Naive B cell (primary cell): ENCODE data around the gene PATJ. TPM values are rescaled to one million over a fixed set of nuclear protein-coding genes. Genes with fewer than 3 reads are reported as not detected.
A peak's percentile ranks its signal among the peaks of the same experiment; 100 is the strongest.
"Not testable (repeated sequence)": the region's sequence is repeated elsewhere in the genome, so short reads cannot be mapped to it uniquely, and the experiment has no call there.

ENCODE experiments used
- ATAC-seq, 2 donors: fragments of 150-1000 bp; cut with Tn5 transposase; 2 replicates each; pipeline ENCODE4 v1.10.0; 2021; ENCODE audit warnings: low read depth in 2 of 2, mild to moderate bottlenecking in 2 of 2, moderate library complexity in 2 of 2
- DNase-seq: peaks from one replicate; pipeline ENCODE4 v3.0.0; 2022
- H3K27ac Mint-ChIP-seq, 6 donors: one replicate each; pipeline ENCODE4 v1.8.0; 2020 to 2022; ENCODE audit warnings: mild to moderate bottlenecking in 6 of 6, mixed read lengths in 6 of 6, moderate library complexity in 5 of 6, inconsistent platforms in 2 of 6
- H3K27me3 Mint-ChIP-seq, 3 donors: one replicate each; pipeline ENCODE4 v1.8.0; 2021 to 2022; ENCODE audit warnings: mixed read lengths in 3 of 3, mild to moderate bottlenecking in 1 of 3
- H3K36me3 Mint-ChIP-seq, 2 donors: one replicate each; pipeline ENCODE4 v1.8.0; 2020 to 2022; ENCODE audit warnings: mixed read lengths in 2 of 2, inconsistent platforms in 1 of 2, mild to moderate bottlenecking in 1 of 2
- H3K4me1 Mint-ChIP-seq, 3 donors: one replicate each; pipeline ENCODE4 v1.8.0; 2020 to 2022; ENCODE audit warnings: mixed read lengths in 3 of 3, inconsistent platforms in 1 of 3, mild to moderate bottlenecking in 1 of 3, moderate library complexity in 1 of 3
- H3K4me3 Mint-ChIP-seq, 8 donors: one replicate each; pipeline ENCODE4 v1.8.0; 2020 to 2022; ENCODE audit warnings: mild to moderate bottlenecking in 8 of 8, mixed read lengths in 8 of 8, moderate library complexity in 8 of 8, inconsistent platforms in 2 of 8
- H3K9me3 Mint-ChIP-seq, 7 donors: one replicate each; pipeline ENCODE4 v1.8.0; 2020 to 2022; ENCODE audit warnings: mixed read lengths in 7 of 7, mild to moderate bottlenecking in 5 of 7, inconsistent platforms in 2 of 7, moderate library complexity in 1 of 7
- polyA plus RNA-seq, 6 donors: library from polyadenylated mRNA; unstranded; fragments of 300-500 nt; fragmentation: Illumina TruSeq; gene quantifications; one replicate each; pipeline ENCODE4 v1.2.3, GENCODE V29; 2021; ENCODE audit warnings: low read depth in 6 of 6

PATJ gene
- polyA plus RNA-seq, 6 donors from 2014 or later, result 5.5 to 18.9 (median 11.0) TPM

GRCh38 chr1:62117018-62117750, 374.9 kb downstream of the PATJ start:
- H3K4me1 Mint-ChIP-seq, result no peaks in the 10 kb centered on the region
- DNase-seq (no peak), ATAC-seq (no peak)
- peaks cover 16 to 24% of the 10 kb centered on the region in 2 donors for H3K36me3 Mint-ChIP-seq
- H3K9me3 Mint-ChIP-seq, result no peaks in the 10 kb centered on the region
- H3K4me3 Mint-ChIP-seq, result no peak overlapping the region
- peak overlapping the region in 1 of 6 donors; percentile 83 for H3K27ac Mint-ChIP-seq
- no peaks in the 10 kb centered on the region for H3K27me3 Mint-ChIP-seq

- H3K27ac Mint-ChIP-seq, result no peak overlapping the region
- no peak overlapping the region for H3K4me3 Mint-ChIP-seq
- H3K27me3 Mint-ChIP-seq, result no peaks in the 10 kb centered on the region
- H3K9me3 Mint-ChIP-seq, result no peaks in the 10 kb centered on the region
- peaks cover 7 to 11% of the 10 kb centered on the region in 2 donors for H3K36me3 Mint-ChIP-seq
- ATAC-seq (no peak), DNase-seq (no peak)
- H3K4me1 Mint-ChIP-seq, result no peaks in the 10 kb centered on the region
These were observed 384.5 kb downstream of the PATJ start for GRCh38 chr1:62126579-62127290.

DNA sequence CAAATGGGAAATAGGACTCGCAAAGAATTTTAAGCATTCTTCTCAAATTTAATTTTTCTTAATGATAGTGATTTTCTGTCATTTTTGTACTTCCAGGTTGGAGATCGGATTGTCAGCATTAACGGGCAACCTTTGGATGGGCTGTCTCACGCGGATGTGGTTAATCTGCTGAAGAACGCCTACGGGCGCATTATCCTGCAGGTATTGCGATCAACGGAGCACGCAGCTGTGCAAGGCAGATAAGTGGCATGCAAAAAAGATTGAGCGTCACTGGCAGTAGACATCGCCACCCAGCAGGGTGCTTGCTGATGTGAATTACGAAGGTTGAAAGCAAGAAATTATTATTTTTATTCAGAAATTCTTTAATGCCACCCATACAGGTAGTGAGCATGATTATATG, 386.5 kb downstream of the PATJ start:
- Mint-ChIP-seq H3K4me3 (no peak overlapping the region), H3K4me1 (no peaks in the 10 kb centered on the region), H3K27me3 (no peaks in the 10 kb centered on the region), H3K27ac (no peak overlapping the region), H3K9me3 (no peaks in the 10 kb centered on the region), H3K36me3 (peaks cover 7 to 21% of the 10 kb centered on the region in 2 donors)
- DNase-seq (no peak), ATAC-seq (no peak)

DNA sequence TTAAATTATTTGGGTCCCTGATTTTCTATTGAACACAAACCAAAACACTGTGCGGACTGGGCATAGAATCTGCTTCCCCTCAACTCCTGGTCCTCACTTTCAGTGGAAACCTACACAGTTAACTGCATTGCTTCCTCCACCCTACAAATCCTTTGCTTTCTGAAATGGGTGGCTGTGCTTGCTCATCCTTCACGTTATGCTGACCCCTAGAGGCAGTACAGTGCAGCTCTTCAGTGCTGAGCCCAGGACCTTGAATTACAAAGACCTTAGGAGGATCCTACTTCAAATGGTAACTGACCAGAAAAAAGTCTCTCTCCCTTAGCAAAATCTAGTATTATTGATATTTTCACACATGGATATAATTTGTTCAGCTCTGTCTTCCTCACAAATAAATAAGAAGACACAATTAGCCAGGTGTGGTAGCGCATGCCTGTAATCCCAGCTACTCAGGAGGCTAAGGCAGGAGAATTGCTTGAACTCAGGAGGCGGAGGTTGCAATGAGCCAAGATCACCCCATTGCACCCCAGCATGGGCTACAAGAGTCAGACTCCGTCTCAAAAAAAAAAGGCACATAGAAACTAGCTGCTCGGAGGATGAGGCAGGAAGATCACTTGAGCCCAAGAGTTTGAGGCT, 388.9 kb downstream of the PATJ start:
- ATAC-seq, result peak in 1 of 2 donors; percentile 45
- H3K27me3 Mint-ChIP-seq, result no peaks in the 10 kb centered on the region
- DNase-seq, result no peak

DNA sequence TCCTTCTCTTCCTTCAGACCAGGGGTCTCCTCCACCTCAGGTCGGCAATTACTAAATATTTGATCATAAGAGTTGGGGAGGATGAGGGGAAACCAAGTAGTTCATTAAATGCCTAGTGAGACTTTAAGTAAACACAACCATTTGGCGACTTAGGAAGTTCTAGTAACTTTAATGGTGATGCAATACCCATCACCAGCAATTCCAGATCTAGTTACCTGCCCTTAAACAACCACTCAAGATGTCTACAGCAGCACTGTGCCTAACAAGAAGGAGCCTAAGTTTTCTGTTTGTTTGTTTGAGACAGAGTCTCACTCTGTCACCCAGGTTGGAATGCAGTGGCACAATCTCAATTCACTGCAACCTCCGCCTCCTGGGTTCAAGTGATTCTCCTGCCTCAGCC, 395.7 kb downstream of the PATJ start:
- ATAC-seq (no peak), DNase-seq (no peak)
- H3K27me3 Mint-ChIP-seq, result no peaks in the 10 kb centered on the region
- H3K4me1 Mint-ChIP-seq, result no peaks in the 10 kb centered on the region
- no peak overlapping the region for H3K27ac Mint-ChIP-seq
- H3K4me3 Mint-ChIP-seq, result no peak overlapping the region
- H3K9me3 Mint-ChIP-seq, result peaks cover 0 to 1% (median 0%) of the 10 kb centered on the region in 7 donors
- H3K36me3 Mint-ChIP-seq, result no peaks in the 10 kb centered on the region

More for the DNA sequence above, 388.9 kb downstream of the PATJ start:
- H3K27ac Mint-ChIP-seq, result peak overlapping the region in 2 of 6 donors; percentile 16 to 52
- no peaks in the 10 kb centered on the region for H3K9me3 Mint-ChIP-seq
- H3K36me3 Mint-ChIP-seq, result peaks cover 7 to 21% of the 10 kb centered on the region in 2 donors
- peak overlapping the region in 1 of 8 donors; percentile 24 for H3K4me3 Mint-ChIP-seq
- no peaks in the 10 kb centered on the region for H3K4me1 Mint-ChIP-seq

- Mint-ChIP-seq H3K27ac (no peak overlapping the region), H3K9me3 (peaks cover 0 to 1% (median 0%) of the 10 kb centered on the region in 7 donors), H3K27me3 (no peaks in the 10 kb centered on the region), H3K36me3 (no peaks in the 10 kb centered on the region), H3K4me1 (peaks cover 0 to 9% (median 5%) of the 10 kb centered on the region in 3 donors), H3K4me3 (no peak overlapping the region)
- no peak for ATAC-seq
- DNase-seq, result no peak
These were observed 397.1 kb downstream of the PATJ start for GRCh38 chr1:62139410-62139809.

GRCh38 chr1:62140666-62141065, 398.4 kb downstream of the PATJ start:
- no peaks in the 10 kb centered on the region for H3K36me3 Mint-ChIP-seq
- no peaks in the 10 kb centered on the region for H3K27me3 Mint-ChIP-seq
- peaks cover 0 to 9% (median 5%) of the 10 kb centered on the region in 3 donors for H3K4me1 Mint-ChIP-seq
- ATAC-seq (no peak), DNase-seq (no peak)
- no peak overlapping the region for H3K27ac Mint-ChIP-seq
- H3K4me3 Mint-ChIP-seq, result no peak overlapping the region
- peaks cover 0 to 1% (median 0%) of the 10 kb centered on the region in 7 donors for H3K9me3 Mint-ChIP-seq

DNA sequence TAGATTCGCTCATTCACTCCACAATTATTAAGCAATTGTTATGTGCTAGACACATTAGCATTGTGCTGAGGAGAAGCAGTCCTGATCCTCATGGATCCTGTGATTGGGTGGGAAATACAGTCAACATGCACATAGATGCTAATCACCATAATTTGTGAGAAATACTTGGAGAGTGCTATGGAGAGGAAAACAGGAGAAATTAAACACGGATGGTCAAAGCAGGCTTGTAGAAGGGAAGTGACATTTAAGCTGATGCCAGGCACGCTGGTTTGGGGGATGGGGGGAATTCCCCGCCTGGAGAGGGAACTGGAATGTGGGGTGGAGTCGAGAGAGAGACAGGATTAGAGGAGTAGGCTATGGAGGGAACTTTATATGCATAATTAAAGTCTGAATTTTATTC, 400.2 kb downstream of the PATJ start:
- no peak overlapping the region for H3K4me3 Mint-ChIP-seq
- peak overlapping the region in 1 of 6 donors; percentile 6 for H3K27ac Mint-ChIP-seq
- H3K27me3 Mint-ChIP-seq, result no peaks in the 10 kb centered on the region
- DNase-seq (no peak), ATAC-seq (no peak)
- peaks cover 0 to 9% (median 5%) of the 10 kb centered on the region in 3 donors for H3K4me1 Mint-ChIP-seq
- no peaks in the 10 kb centered on the region for H3K9me3 Mint-ChIP-seq
- H3K36me3 Mint-ChIP-seq, result no peaks in the 10 kb centered on the region

GRCh38 chr1:62144238-62144831, 402.1 kb downstream of the PATJ start:
- ATAC-seq (no peak), DNase-seq (no peak)
- no peaks in the 10 kb centered on the region for H3K9me3 Mint-ChIP-seq
- no peaks in the 10 kb centered on the region for H3K27me3 Mint-ChIP-seq
- no peak overlapping the region for H3K27ac Mint-ChIP-seq
- H3K36me3 Mint-ChIP-seq, result peaks cover 0 to 3% of the 10 kb centered on the region in 2 donors
- H3K4me3 Mint-ChIP-seq, result no peak overlapping the region
- peaks cover 0 to 9% (median 5%) of the 10 kb centered on the region in 3 donors for H3K4me1 Mint-ChIP-seq

GRCh38 chr1:62159940-62160348, 417.7 kb downstream of the PATJ start:
- no peak for ATAC-seq
- H3K9me3 Mint-ChIP-seq, result no peaks in the 10 kb centered on the region
- H3K27me3 Mint-ChIP-seq, result no peaks in the 10 kb centered on the region
- H3K4me1 Mint-ChIP-seq, result peaks cover 0 to 13% (median 6%) of the 10 kb centered on the region in 3 donors
- peaks cover 8 to 9% of the 10 kb centered on the region in 2 donors for H3K36me3 Mint-ChIP-seq
- H3K27ac Mint-ChIP-seq, result peak overlapping the region in 1 of 6 donors; percentile 52
- H3K4me3 Mint-ChIP-seq, result no peak overlapping the region
- no peak for DNase-seq

DNA sequence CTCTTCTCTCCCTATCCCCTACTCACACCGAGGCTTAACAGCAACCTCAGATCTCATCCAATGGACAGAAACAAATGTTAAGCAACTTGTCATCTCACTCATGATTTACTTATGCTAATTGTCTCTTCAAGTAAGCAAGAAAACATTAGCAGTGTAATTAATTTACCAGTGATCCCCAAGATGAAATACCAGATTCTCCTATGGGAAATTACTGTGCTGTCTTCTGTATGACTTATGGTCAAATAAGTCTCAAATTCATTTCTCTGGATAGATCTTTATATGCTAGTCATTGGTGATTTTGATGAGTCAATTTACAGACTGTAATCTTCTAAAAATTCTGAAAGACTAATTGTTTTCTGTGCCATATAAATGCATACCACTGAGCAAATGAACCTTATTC, 419.4 kb downstream of the PATJ start:
- peaks cover 0 to 13% (median 6%) of the 10 kb centered on the region in 3 donors for H3K4me1 Mint-ChIP-seq
- no peaks in the 10 kb centered on the region for H3K9me3 Mint-ChIP-seq
- DNase-seq (no peak), ATAC-seq (no peak)
- H3K27me3 Mint-ChIP-seq, result no peaks in the 10 kb centered on the region
- H3K4me3 Mint-ChIP-seq, result no peak overlapping the region
- peaks cover 8 to 9% of the 10 kb centered on the region in 2 donors for H3K36me3 Mint-ChIP-seq
- H3K27ac Mint-ChIP-seq, result no peak overlapping the region

GRCh38 chr1:62170380-62170779, 428.1 kb downstream of the PATJ start:
- not testable (repeated sequence) for H3K4me1 Mint-ChIP-seq

DNA sequence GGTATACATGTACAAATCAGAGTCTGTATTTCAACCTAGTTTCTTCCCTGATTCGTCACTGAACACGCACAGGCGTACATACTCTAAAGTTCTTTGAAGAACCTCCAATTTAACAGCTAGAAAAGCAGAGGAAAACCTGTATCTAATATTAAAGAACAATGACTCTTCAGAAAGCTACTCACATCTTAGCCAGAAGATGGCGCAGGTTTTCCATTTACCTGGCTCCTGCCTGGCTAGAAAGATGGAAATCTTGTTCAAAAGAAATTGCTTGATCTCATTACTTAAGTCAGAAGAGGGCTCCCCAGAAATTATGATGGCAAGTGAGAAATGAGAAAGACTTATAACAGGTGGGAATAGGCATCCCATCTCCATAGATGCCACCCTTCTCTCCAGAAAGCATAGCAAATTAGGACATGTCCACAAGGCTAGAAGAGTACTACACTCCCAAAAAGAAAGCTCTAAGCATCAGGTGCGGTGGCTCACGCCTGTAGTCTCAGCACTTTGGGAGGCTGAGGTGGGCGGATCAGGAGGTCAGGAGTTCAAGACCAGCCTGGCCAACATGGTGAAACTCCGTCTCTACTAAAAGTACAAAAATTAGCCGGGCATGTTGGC, 433.4 kb downstream of the PATJ start:
- peak; percentile 8 for DNase-seq
- no peak overlapping the region for H3K27ac Mint-ChIP-seq
- H3K36me3 Mint-ChIP-seq, result no peaks in the 10 kb centered on the region
- H3K27me3 Mint-ChIP-seq, result peaks cover 0 to 5% (median 0%) of the 10 kb centered on the region in 3 donors
- no peaks in the 10 kb centered on the region for H3K9me3 Mint-ChIP-seq
- ATAC-seq, result no peak
- H3K4me3 Mint-ChIP-seq, result no peak overlapping the region
- no peaks in the 10 kb centered on the region for H3K4me1 Mint-ChIP-seq

More at GRCh38 chr1:62170380-62170779, 428.1 kb downstream of the PATJ start:
- H3K36me3 Mint-ChIP-seq, H3K4me3 Mint-ChIP-seq, ATAC-seq, DNase-seq, H3K9me3 Mint-ChIP-seq, H3K27me3 Mint-ChIP-seq: not testable (repeated sequence)
- H3K27ac Mint-ChIP-seq, result peak overlapping the region in 1 of 6 donors; percentile 5
